ENCODE results near the gene DNAJC8. TPM values are rescaled to one million over a fixed set of nuclear protein-coding genes. Genes with fewer than 3 reads are reported as not detected.

The DNAJC8 gene
- polyA plus RNA-seq, 1 of the 3 experiments (the other 2 are of a cell fraction), result 50.9 TPM

- peaks cover 98% of the 10 kb centered on the region for H4K20me1 ChIP-seq (ENCODE audit: insufficient read depth)
- CTCF ChIA-PET, result interaction anchor here (0.7 to 0.9 kb wide), 2 partner anchors 17 to 49 kb away, joined by 3 to 4 read pairs; no protein-coding TSS in a partner anchor
Observed at GRCh38 chr1:28265577-28265976, 32.7 kb upstream of the DNAJC8 start.

More at GRCh38 chr1:28265577-28265976, 32.7 kb upstream of the DNAJC8 start:
- H3K9me2 ChIP-seq, result no peaks in the 10 kb centered on the region
- TF ChIP-seq YY1 (IDR thresholded peaks at IDR 0.05; ENCODE audit: low read depth) (no peak), TAF1 (IDR thresholded peaks at IDR 0.05; ENCODE audit: borderline replicate concordance, low read depth, low read length) (no peak), FOSL2 (IDR thresholded peaks at IDR 0.05; ENCODE audit: borderline replicate concordance, low read depth) (no peak), GATA2 (CRISPR knock-in tag; IDR thresholded peaks at IDR 0.05) (no peak), MEF2A (IDR thresholded peaks at IDR 0.05; ENCODE audit: borderline replicate concordance, low read depth) (no peak), JUND (IDR thresholded peaks at IDR 0.05) (no peak), POLR2AphosphoS5 (IDR thresholded peaks at IDR 0.05; ENCODE audit: low read depth, low read length) (no peak), FOXJ3 (CRISPR knock-in tag; IDR thresholded peaks at IDR 0.05) (no peak), TEAD4 (IDR thresholded peaks at IDR 0.05; ENCODE audit: borderline replicate concordance, insufficient read depth) (no peak), SIN3A (IDR thresholded peaks at IDR 0.05; ENCODE audit: borderline replicate concordance, low read depth, low read length) (no peak), ZBTB33 (IDR thresholded peaks at IDR 0.05; ENCODE audit: borderline replicate concordance, low read depth) (no peak), EZH2phosphoT487 (IDR thresholded peaks at IDR 0.05; ENCODE audit: borderline replicate concordance, low read depth) (no peak), NFIC (IDR thresholded peaks at IDR 0.05; ENCODE audit: borderline replicate concordance) (no peak), CTCF (IDR thresholded peaks at IDR 0.05) (no peak)
- no peak overlapping the region for H3K9ac ChIP-seq
- H3K36me3 ChIP-seq (replicated peaks in 1 of 2; ENCODE audit: control insufficient read depth in 1 of 2, insufficient read depth in 2 of 2, low read length in 1 of 2), result peaks cover under 1 to 6% of the 10 kb centered on the region in 2 experiments
- no peak overlapping the region for H3K4me2 ChIP-seq
- WGBS (ENCODE audit: low lambda C conversion rate), result 99% methylated on average over 8 of the region's 8 CpGs
- POLR2A ChIA-PET, result no interaction called here
- H3K27me3 ChIP-seq (ENCODE audit: insufficient read depth), result no peaks in the 10 kb centered on the region
- H3K27ac ChIP-seq (ENCODE audit: low read depth in 2 of 2, low read length in 1 of 2), result no peak overlapping the region
- peaks cover 95% of the 10 kb centered on the region for H3K79me2 ChIP-seq (ENCODE audit: insufficient read depth)
- no peak for DNase-seq
- peaks cover 7 to 10% of the 10 kb centered on the region in 2 experiments; a peak in 1 of 4 replicates for H3K4me1 ChIP-seq (ENCODE audit: control insufficient read depth in 1 of 2, insufficient read depth in 2 of 2, low read depth in 1 of 2, low read length in 1 of 2)
- H3F3A ChIP-seq (replicated peaks; ENCODE audit: insufficient read depth), result no peaks in the 10 kb centered on the region
- H3K9me3 ChIP-seq, result no peaks in the 10 kb centered on the region
- H2AFZ ChIP-seq (ENCODE audit: low read depth), result no peak overlapping the region
- no peak overlapping the region for H3K4me3 ChIP-seq (ENCODE audit: low read depth in 2 of 2, low read length in 1 of 2)
